HCT116 (cell line): Measurements from ENCODE around the gene FBXO34.

ENCODE experiments used
- CTCF ChIP-seq, 3 experiments: fragments of 200-600 bp in 1 of 3; sonication (generic) in 1 of 3; IDR thresholded peaks in 2 of 3; conservative IDR thresholded peaks in 1 of 3; 2 replicates each; pipeline ENCODE4 v1.5.1; 2012 to 2017; ENCODE audit warnings: low read depth in 2 of 3, low read length in 2 of 3, antibody characterized with exemption in 1 of 3, borderline replicate concordance in 1 of 3, control low read depth in 1 of 3, mild to moderate bottlenecking in 1 of 3, mixed read lengths in 1 of 3, mixed run types in 1 of 3, moderate library complexity in 1 of 3; ENCODE audit not compliant: insufficient read depth in 1 of 3
- FOSL1 ChIP-seq: IDR thresholded peaks from 2 replicates; pipeline ENCODE4 v1.6.1; 2012; ENCODE audit warnings: low read depth
- POLR2A ChIP-seq: IDR thresholded peaks from 2 replicates; pipeline ENCODE4 v1.7.0; 2011; ENCODE audit warnings: borderline replicate concordance; ENCODE audit not compliant: insufficient read depth, insufficient read length; ENCODE audit errors: extremely low read depth
- POLR2AphosphoS5 ChIP-seq: IDR thresholded peaks from 2 replicates; pipeline ENCODE4 v1.6.1; 2011; ENCODE audit warnings: mild to moderate bottlenecking, low read depth, low read length, moderate library complexity
- TF ChIP-seq, protein P1 (sequence below): IDR thresholded peaks from 2 replicates; pipeline ENCODE4 v1.6.1; 2012

- TF ChIP-seq FOSL1 (no peak), CTCF (IDR thresholded peaks at IDR 0.05 in 2 of 3, conservative IDR thresholded peaks at IDR 0.05 in 1 of 3; ENCODE audit: borderline replicate concordance in 1 of 3, insufficient read depth in 1 of 3, low read depth in 2 of 3, low read length in 2 of 3) (no peak), POLR2A (no peak), POLR2AphosphoS5 (no peak)
- TF ChIP-seq, protein P1, sequence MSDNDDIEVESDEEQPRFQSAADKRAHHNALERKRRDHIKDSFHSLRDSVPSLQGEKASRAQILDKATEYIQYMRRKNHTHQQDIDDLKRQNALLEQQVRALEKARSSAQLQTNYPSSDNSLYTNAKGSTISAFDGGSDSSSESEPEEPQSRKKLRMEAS: no peak
These were observed 61.7 kb downstream of the FBXO34 start for GRCh38 chr14:55332654-55333570.
